Kidney (tissue), 14 donors: ENCODE data around the gene ZNF331. TPM values are rescaled to one million over a fixed set of nuclear protein-coding genes. Genes with fewer than 3 reads are reported as not detected.
"Not testable (repeated sequence)": the region's sequence is repeated elsewhere in the genome, so short reads cannot be mapped to it uniquely, and the experiment has no call there.

Source experiments
- DNase-seq, 5 donors: peaks; one replicate each; pipeline ENCODE4 v3.0.0-alpha.2; 2013 to 2020
- FAIRE-seq: peaks from 2 replicates; lab custom pipeline; 2012; peaks lifted over from hg19 to GRCh38; lab: Jason Lieb, UNC
- H3K27ac ChIP-seq, 2 donors: one replicate each; pipeline ENCODE4 v1.7.0; 2013; ENCODE audit warnings: low read depth in 2 of 2, low read length in 2 of 2, inconsistent platforms in 1 of 2
- H3K27me3 ChIP-seq: one replicate; pipeline ENCODE4 v1.7.1; 2013; ENCODE audit warnings: low read length, inconsistent platforms; ENCODE audit not compliant: control insufficient read depth, insufficient read depth
- H3K36me3 ChIP-seq, 3 donors: one replicate each; pipeline versions ENCODE4 v1.7.0 to v1.7.1; 2013; ENCODE audit warnings: low read length in 3 of 3, control low read depth in 1 of 3, inconsistent platforms in 1 of 3; ENCODE audit not compliant: insufficient read depth in 3 of 3, control insufficient read depth in 2 of 3
- H3K4me1 ChIP-seq, 3 donors: one replicate each; pipeline versions ENCODE4 v1.7.0 to v1.7.1; 2013; ENCODE audit warnings: low read length in 3 of 3, inconsistent platforms in 1 of 3, low read depth in 1 of 3; ENCODE audit not compliant: control insufficient read depth in 2 of 3, insufficient read depth in 2 of 3
- H3K4me3 ChIP-seq, 3 donors: one replicate each; pipeline versions ENCODE4 v1.7.0 to v1.8.1; 2013; ENCODE audit warnings: low read length in 3 of 3, control low read depth in 1 of 3, inconsistent platforms in 1 of 3
- H3K9ac ChIP-seq, 3 donors: one replicate each; pipeline versions ENCODE4 v1.7.0 to v1.7.1; 2013; ENCODE audit warnings: low read length in 3 of 3, control low read depth in 1 of 3, inconsistent platforms in 1 of 3
- H3K9me3 ChIP-seq, 3 donors: one replicate each; pipeline versions ENCODE4 v1.7.0 to v1.7.1; 2013; ENCODE audit warnings: low read length in 3 of 3, control low read depth in 1 of 3, inconsistent platforms in 1 of 3; ENCODE audit not compliant: control insufficient read depth in 2 of 3, insufficient read depth in 1 of 3
- CTCF ChIP-seq: IDR thresholded peaks from 3 replicates; pipeline ENCODE4 v1.5.1; 2012; ENCODE audit warnings: mild to moderate bottlenecking, moderate library complexity, borderline replicate concordance; ENCODE audit not compliant: insufficient read depth; ENCODE audit errors: extremely low read depth
- intact Hi-C: fragments of 100-400 bp; cut with DNase I; formaldehyde crosslinking; loops from one replicate; pipeline ENCODE4 v1.11.1; 2022
- polyA plus RNA-seq: library from polyadenylated mRNA; stranded (reverse); fragments of 350-450 nt; fragmentation: Illumina TruSeq; extraction: RNeasy Lipid Tissue Mini Kit (QIAGEN cat#74804); gene quantifications from one replicate; pipeline ENCODE4 v1.2.3, GENCODE V29; 2014; ENCODE audit warnings: low read depth, low replicate concordance; ENCODE audit not compliant: insufficient read depth
- total RNA-seq: library from RNA; stranded (reverse); fragmentation: NEBNext Ultra II Directional; extraction: Animal tissue kit (Norgen Biotek cat#: 25700); gene quantifications from one replicate; pipeline ENCODE4 v1.2.1, GENCODE V29; 2021
- donor health status: control.
- donor health status: control.
- donor health status: control.
- donor health status: control.
- donor health status: control.
- donor health status: DM: yes; HTN: yes; CAD: no.
- donor health status: Normal renal cell carcinoma (clear cell type).

ZNF331 gene
- total and polyA plus RNA-seq, 2 donors from 2014 or later, result 6.5 to 22.3 TPM

- intact Hi-C loops, result no loop called here
- no peak for TF ChIP-seq CTCF
- DNase-seq, result no peak
- no peaks in the 10 kb centered on the region for H3K27me3 ChIP-seq
- no peaks in the 10 kb centered on the region for H3K36me3 ChIP-seq
- FAIRE-seq, result no peak
- no peak overlapping the region for H3K4me3 ChIP-seq
- peaks cover 0 to 2% (median 0%) of the 10 kb centered on the region in 3 donors for H3K4me1 ChIP-seq
- no peaks in the 10 kb centered on the region for H3K9me3 ChIP-seq
- no peak overlapping the region for H3K9ac ChIP-seq
- no peak overlapping the region for H3K27ac ChIP-seq
Measured at GRCh38 chr19:53511357-53511756, 26.6 kb upstream of the ZNF331 start.

- H3K4me3 ChIP-seq, result no peak overlapping the region
- no peaks in the 10 kb centered on the region for H3K27me3 ChIP-seq
- DNase-seq (peak; percentile 72 to 84 (median 76)), FAIRE-seq (no peak)
- no peaks in the 10 kb centered on the region for H3K9me3 ChIP-seq
- no peak overlapping the region for H3K9ac ChIP-seq
- H3K36me3 ChIP-seq, result no peaks in the 10 kb centered on the region
- H3K27ac ChIP-seq, result no peak overlapping the region
- intact Hi-C loops, result no loop called here
- peak; percentile 55 for TF ChIP-seq CTCF
- H3K4me1 ChIP-seq, result peaks cover 0 to 2% (median 0%) of the 10 kb centered on the region in 3 donors
Measured at GRCh38 chr19:53511933-53512374, 26.0 kb upstream of the ZNF331 start.

GRCh38 chr19:53515047-53515446 lies 22.9 kb upstream of the ZNF331 start:
- H3K27ac ChIP-seq, H3K36me3 ChIP-seq, DNase-seq, H3K9ac ChIP-seq, H3K4me3 ChIP-seq, FAIRE-seq, H3K27me3 ChIP-seq, H3K9me3 ChIP-seq, H3K4me1 ChIP-seq, intact Hi-C loops: not testable (repeated sequence)

- Histone ChIP-seq H3K4me3 (no peak overlapping the region), H3K4me1 (peaks cover 0 to 9% (median 0%) of the 10 kb centered on the region in 3 donors), H3K9ac (no peak overlapping the region), H3K9me3 (peaks cover 0 to 3% (median 0%) of the 10 kb centered on the region in 3 donors), H3K36me3 (no peaks in the 10 kb centered on the region), H3K27me3 (no peaks in the 10 kb centered on the region), H3K27ac (no peak overlapping the region)
- TF ChIP-seq CTCF, result no peak
- intact Hi-C loops, result no loop called here
- no peak for FAIRE-seq
- no peak for DNase-seq
Measured at GRCh38 chr19:53517114-53517741, 20.7 kb upstream of the ZNF331 start.
